GM19328 (cell line): Measurements from ENCODE around the gene CLDN15.
A peak's percentile ranks its signal among the peaks of the same experiment; 100 is the strongest.

Experiments used
- ATAC-seq: cut with Tn5 transposase; IDR thresholded peaks from one replicate; pipeline ENCODE4 v1.9.1; 2021; ENCODE audit warnings: mild to moderate bottlenecking, moderate library complexity; ENCODE audit not compliant: unreplicated experiment

CLDN15 gene

GRCh38 chr7:101244375-101245146, 7.0 kb upstream of the CLDN15 start, which contains the start of gene FIS1:
Gene FIS1, minus strand, starts transcription at chr7:101245081. Its CDS starts 77 bp downstream, at chr7:101245004.
- ATAC-seq = peak; percentile 87

DNA sequence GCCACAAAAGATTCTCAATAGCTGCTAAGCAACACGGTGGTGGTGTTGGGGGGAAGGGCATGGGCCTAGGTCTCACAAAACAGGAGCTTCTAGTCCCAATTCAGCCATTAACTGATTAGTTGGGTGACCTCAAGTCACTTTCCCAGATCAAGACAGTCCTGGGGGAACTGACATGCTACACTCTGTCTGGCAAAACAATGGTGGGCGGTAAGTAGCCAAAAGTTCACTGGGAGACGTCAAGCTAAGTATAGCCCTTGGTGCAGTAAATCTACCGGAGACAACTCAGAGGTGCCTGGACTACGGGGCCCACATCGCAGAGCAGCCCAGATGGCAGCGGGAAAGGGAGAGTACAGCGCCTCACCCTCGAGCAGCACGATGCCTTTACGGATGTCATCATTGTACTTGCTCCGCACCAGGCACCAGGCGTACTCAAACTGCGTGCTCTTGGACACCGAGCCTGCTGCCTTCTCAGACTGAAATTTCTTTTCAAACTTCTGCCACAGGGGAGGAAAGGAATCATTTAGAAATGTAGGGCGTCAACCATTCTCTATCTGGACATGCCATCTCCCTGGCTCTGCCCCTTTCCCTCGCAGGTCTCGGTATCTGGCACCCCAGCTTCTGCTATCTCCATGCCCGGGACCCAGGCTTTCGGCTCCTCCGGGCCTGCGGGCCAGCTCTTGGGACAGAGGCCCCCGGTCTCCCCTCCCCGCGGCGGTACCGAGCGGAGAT, 6.2 kb upstream of the CLDN15 start:
- no peak for ATAC-seq

- ATAC-seq = no peak
These were observed 4.1 kb upstream of the CLDN15 start for GRCh38 chr7:101241443-101242349.

DNA sequence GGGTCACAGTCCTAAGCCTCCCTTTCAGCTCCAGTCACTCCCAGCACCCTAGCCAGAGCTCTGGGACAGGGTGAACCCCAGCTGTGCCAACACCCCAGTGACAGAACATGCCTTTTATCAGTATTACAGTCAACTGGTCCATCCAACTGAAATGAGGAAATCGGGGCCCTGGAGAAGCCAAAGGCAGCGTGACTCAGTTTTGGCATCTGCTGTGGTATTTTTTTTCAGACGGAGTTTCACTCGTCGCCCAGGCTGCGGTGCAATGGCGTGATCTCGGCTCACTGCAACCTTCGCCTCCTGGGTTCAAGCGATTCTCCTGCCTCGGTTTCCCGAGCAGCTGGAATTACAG, 3.4 kb upstream of the CLDN15 start:
- no peak for ATAC-seq

DNA sequence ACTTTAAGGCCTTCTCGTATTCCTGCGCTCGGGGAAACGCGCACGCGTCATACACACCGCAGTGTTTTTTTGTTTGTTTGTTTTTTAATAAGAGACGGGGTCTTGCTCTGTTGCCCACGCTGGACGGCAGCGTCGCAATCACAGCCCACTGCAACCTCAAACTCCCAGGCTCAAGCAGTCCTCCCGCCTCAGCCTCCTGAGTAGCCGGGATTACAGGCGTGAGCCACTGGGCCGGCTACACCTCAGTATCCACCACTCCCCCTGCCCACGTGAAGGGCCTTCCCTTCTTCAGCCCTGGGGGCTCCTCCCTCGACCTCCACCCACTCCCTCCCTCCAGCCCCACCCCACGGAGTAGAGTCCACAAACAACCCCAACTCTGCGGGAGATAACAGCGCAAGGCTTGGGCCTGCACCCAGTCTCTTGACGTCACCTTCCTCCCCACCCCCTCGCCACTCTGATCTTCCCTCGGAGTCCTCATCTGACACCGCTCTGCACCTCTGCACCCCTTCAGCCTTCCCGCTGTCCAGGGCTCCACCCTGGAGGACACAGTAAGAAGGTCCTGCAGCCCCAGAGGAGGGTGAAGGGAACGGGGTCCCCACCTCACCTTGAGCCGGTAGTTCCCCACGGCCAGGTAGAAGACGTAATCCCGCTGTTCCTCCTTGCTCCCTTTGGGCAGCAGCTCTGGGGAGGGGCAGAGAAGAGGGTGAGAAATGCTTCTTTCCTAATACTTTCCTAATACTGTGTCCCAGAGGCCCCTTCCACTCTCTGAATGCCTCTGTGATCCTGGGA, 2.8 kb upstream of the CLDN15 start:
- no peak for ATAC-seq

DNA sequence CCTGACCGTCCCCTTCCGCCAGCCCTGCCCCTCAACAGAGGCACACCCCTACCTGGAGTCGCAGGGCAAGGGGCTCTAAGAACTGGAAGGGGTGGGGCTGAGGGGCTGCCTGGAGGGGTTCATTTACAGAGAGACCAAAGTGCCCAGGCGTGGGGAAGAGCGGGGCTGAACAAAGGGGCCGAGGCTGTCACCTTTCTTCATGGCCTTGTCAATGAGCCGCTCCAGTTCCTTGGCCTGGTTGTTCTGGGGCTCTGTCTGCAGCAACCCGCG, 2.3 kb upstream of the CLDN15 start:
- no peak for ATAC-seq

- no peak for ATAC-seq
These were observed 1.8 kb upstream of the CLDN15 start for GRCh38 chr7:101239191-101239950.

GRCh38 chr7:101238226-101239182, 902 bp upstream of the CLDN15 start:
- ATAC-seq = no peak

DNA sequence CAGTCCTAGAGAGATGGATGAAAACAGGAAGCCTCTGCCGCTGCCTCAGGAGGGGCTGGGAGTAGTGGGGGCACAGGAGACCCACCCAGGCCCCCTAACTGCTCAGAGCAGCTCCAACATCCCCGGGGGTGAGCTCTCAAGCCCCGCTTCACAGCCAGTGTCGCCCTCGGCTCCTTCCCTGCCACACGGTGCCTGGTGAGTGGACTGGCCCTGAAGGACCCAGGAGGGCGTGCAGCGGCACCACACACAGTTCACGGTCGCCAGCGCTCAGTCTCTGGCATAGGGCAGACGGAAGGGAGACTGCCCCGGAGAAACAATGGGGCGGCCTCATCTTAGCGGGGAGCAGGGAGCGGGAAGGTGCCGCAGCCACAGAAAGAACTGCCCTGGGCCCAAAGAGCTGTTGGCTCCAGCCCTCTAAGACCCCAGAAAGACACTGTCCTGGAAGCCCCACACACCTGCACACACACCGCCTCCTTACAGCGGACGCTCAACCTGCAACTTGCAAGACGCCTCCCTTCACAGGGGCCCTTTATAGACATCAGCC, 1.2 kb downstream of the CLDN15 start:
- no peak for ATAC-seq

- ATAC-seq = no peak
These were observed 2.1 kb downstream of the CLDN15 start for GRCh38 chr7:101235522-101235921.

DNA sequence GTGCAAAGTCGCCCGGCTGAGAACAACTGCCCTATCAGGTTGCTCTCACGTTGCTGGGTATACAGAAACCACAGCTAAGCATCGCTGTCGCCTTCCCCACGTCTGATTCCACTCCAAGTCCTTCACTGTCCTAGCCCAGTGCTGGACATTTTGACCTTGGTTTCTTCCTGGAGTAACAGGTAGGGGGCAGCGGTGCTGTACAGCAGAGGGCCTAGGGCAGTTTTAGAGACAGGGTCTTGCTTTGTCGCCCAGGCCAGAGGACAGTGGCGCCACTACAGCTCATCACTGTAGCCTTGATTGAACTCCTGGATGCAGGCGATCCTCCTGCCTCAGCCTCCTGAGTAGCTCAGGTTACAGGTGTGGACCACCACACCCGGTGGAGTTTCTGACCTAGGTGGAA, 2.6 kb downstream of the CLDN15 start:
- ATAC-seq = no peak

DNA sequence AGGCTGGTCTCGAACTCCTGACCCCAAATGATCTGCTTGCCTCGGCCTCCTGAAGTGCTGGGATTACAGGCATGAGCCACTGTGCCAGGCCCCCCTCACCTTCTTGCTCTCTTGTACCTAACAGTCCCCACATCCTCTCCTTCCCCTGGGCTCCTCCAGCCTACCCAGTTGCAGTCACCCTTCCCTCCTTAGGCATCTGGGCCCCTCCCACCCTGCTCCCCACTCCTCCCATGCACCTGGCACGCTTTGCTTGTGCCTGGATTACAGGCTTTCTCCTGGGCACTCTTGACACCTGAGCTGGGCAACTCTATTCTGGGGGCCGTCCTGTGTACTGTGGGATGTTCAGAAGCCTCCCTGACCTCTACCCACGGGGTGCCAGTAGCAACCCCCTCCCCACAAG, 3.0 kb downstream of the CLDN15 start:
- ATAC-seq = no peak

DNA sequence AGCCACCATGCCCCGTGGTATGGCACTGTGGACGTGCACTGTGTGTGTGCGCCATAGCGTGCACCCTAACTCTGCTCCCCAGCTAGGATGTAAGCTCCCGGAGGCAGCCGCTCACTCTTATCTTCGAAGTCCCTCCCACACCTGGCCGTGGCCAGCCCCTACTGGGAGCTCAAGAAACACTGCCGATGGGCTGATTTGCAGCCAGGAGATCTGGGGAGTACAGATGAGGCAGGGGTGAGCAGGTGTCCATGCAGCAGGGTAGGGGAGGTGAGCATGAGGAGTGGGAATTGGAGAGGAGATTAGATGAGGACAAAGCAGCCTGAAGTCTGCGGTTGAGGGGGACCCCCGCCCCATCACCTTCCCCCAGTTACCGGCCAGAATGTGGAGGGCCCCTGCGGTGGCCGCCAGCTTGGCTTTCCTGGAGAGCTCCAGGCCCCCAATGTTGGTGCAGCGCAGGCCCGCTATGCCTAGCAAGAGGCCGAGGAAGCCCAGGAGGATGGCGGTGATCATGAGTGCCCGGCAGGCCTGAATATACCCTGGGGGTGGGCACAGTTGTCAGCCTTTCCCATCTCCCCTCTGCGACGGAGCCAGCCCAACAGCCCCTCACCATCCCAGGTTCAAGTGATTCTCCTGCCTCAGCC, 3.6 kb downstream of the CLDN15 start:
- ATAC-seq = no peak

- no peak for ATAC-seq
These were observed 5.3 kb downstream of the CLDN15 start for GRCh38 chr7:101232141-101232850.

- no peak for ATAC-seq
These were observed 6.0 kb downstream of the CLDN15 start for GRCh38 chr7:101231644-101232043.

DNA sequence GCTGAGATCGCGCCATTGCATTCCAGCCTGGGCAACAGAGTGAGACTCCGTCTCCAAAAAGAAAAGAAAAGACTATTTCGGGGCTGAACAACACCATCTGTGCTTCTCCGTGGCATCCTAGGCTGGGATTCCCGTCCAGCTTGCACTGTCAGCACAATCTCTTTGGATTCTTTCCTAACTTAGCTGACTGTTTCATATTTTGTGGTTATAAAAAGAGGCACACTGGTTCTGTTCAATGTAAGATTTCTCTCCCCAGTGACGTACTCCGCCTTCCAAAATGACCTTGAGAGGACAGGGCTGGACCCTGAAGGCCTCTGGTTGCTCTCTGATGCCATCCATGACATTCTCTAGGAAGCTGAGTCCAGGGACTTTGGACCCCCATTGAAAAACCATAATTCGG, 10.9 kb downstream of the CLDN15 start:
- ATAC-seq = no peak

DNA sequence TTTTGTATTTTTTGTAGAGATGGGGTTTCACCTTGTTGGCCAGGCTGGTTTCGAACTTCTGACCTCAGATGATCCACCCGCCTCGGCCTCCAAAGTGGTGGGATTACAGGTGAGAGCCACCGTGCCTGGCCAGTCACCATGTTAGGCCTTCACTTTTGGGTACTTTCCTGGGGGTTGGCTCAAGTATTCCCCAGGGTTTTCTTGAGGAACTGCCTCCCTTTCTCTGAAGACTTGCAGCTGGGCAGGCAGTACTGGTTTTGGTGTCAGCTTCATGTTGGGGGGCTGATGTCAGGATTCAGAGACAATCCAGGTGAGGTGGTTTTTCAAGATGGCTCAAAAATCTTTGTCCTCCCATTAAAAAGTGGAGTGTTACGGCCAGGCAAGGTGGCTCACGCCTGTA, 12.0 kb downstream of the CLDN15 start:
- ATAC-seq = no peak

- no peak for ATAC-seq
These were observed 14.1 kb downstream of the CLDN15 start for GRCh38 chr7:101223528-101223927.
